ENCODE measurements around the gene DYNLRB1.

DNA sequence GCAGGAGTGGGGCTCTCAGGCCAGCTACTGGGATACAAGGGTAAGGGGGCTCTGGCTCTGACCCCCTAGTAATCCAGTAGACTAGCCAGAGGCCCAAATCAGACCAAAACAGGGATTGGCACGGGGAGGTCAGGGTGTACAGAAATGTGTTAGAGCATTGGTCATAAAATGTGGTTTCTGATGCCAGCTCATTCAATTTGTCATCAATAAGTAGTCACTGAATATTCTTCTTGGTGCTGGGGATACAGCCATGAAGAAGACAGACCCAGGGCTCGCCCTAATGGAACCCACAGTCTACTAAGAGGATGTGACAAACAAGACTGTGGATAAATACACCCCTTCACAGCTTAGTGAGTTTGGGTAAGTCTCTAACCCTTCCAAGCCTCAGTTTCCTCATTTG lies 53.4 kb downstream of the DYNLRB1 start:
- TF ChIP-seq, protein P1, sequence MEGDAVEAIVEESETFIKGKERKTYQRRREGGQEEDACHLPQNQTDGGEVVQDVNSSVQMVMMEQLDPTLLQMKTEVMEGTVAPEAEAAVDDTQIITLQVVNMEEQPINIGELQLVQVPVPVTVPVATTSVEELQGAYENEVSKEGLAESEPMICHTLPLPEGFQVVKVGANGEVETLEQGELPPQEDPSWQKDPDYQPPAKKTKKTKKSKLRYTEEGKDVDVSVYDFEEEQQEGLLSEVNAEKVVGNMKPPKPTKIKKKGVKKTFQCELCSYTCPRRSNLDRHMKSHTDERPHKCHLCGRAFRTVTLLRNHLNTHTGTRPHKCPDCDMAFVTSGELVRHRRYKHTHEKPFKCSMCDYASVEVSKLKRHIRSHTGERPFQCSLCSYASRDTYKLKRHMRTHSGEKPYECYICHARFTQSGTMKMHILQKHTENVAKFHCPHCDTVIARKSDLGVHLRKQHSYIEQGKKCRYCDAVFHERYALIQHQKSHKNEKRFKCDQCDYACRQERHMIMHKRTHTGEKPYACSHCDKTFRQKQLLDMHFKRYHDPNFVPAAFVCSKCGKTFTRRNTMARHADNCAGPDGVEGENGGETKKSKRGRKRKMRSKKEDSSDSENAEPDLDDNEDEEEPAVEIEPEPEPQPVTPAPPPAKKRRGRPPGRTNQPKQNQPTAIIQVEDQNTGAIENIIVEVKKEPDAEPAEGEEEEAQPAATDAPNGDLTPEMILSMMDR (IDR thresholded peaks at IDR 0.05): no peak
- TF ChIP-seq POLR2A (IDR thresholded peaks at IDR 0.05): no peak

Measured in Peyer's patch (tissue), 4 donors.